ENCODE results near the gene DOCK11. TPM values are rescaled to one million over a fixed set of nuclear protein-coding genes. Genes with fewer than 3 reads are reported as not detected.

Gene DOCK11
- total RNA-seq, 6 experiments from 2014 or later = 1.1 to 4.4 (median 3.2) TPM

DNA sequence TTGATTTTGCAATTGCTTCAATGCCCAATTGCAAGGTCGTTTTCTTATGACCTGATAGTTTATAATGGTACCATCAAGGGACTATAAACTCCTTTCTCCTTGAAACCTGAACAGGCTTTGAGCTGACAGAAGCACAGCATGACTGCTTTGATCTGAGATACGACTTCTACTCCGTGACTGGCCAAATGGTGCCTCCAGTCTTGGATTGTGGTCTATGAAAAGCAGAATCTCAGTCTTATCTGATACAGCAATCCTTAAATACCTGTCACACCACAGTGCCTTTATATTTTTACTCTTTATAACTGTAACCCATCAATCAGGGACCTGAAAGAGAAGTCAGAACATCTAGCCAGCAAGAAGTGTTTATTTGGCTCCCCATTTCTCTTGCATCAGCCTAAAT lies 93.1 kb downstream of the DOCK11 start:
- DNase-seq = no peak
- WGBS (ENCODE audit: insufficient coverage, low coverage, low lambda C conversion rate, missing lambda C conversion rate) = 46% methylated on average over 3 of the region's 3 CpGs
- intact Hi-C loops (cut with DNase I) = no loop called here
- H3K27ac ChIP-seq = no peak overlapping the region
- no peaks in the 10 kb centered on the region for H3K4me1 ChIP-seq
- no peaks in the 10 kb centered on the region for H3K27me3 ChIP-seq
- no peaks in the 10 kb centered on the region for H3K36me3 ChIP-seq
- no peak for ATAC-seq
- no peak for TF ChIP-seq POLR2A (IDR thresholded peaks at IDR 0.05)
- no peak for TF ChIP-seq CTCF (IDR thresholded peaks at IDR 0.05)
- no peaks in the 10 kb centered on the region for H3K9me3 ChIP-seq
- no peak overlapping the region for H3K4me3 ChIP-seq

DNA sequence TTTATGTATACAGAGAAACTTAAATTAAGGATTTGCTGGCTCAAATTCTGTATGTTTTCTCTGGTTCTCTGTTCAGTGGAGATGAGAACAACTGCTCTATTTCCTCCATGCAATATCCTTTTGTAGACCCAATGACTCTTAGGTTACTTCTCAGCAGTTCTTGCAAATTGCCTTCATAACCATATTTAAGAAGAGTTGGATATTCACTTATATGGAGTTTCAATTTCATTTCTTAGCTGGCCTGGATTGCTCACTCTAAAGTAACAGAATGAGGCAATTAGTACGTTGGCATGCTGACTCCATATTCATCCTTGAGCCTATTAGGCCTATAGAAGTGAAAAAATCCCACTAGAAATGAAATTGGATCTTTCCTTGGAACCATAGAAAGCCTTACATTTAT lies 93.6 kb downstream of the DOCK11 start:
- Histone ChIP-seq H3K36me3 (no peaks in the 10 kb centered on the region), H3K27ac (no peak overlapping the region), H3K27me3 (no peaks in the 10 kb centered on the region), H3K4me3 (no peak overlapping the region), H3K9me3 (no peaks in the 10 kb centered on the region), H3K4me1 (no peaks in the 10 kb centered on the region)
- intact Hi-C loops (cut with DNase I) = no loop called here
- ATAC-seq = no peak
- TF ChIP-seq POLR2A (IDR thresholded peaks at IDR 0.05) = no peak
- TF ChIP-seq CTCF (IDR thresholded peaks at IDR 0.05) = no peak
- no peak for DNase-seq
- 69% methylated on average over 1 of the region's 1 CpG for WGBS (ENCODE audit: insufficient coverage, low coverage, low lambda C conversion rate, missing lambda C conversion rate)

- intact Hi-C loops (cut with DNase I) = loop anchor here in 1 of 2 donors (10.0 kb wide), 1 partner anchor 269 kb away; no protein-coding TSS in a partner anchor
These were observed 97.8 kb downstream of the DOCK11 start for GRCh38 chrX:118593407-118593806.

DNA sequence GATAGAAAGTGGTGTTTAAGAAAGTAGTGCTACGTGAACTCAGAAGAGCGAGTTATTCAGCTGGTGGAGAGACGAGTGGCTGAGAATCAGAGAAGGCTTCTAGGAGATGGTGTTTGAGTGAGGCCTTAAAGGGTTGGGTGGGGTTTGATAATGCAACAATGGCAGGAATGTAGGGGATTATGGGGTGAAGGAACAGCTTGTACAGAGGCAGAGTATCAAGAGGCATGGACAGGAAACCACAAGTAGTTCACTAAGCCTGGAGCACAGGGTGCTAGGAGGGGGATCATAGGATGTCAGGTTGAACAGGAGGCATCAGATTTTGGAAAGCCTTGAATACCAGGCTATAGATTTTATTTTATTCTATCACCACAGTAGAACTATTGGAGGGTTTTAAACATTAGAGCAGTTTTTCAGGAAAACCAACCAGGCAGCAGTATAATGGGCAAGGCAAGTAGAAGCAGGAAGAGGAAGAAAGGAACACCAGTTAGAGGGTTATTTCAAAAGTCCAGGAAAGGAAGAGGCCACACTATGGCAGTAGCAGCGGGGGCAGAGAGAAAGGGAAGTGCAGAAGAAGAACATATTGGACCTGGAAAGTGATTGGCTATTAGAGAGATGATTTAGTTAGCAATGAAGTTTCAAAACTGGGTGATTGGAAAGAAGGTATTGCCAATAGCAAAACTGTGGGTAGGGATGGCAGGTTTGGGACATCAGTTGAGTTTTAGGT lies 99.2 kb downstream of the DOCK11 start:
- H3K4me1 ChIP-seq = no peaks in the 10 kb centered on the region
- DNase-seq = no peak
- no peak overlapping the region for H3K4me3 ChIP-seq
- no peak overlapping the region for H3K27ac ChIP-seq
- 50% methylated on average over 4 of the region's 4 CpGs for WGBS (ENCODE audit: insufficient coverage, low coverage, low lambda C conversion rate, missing lambda C conversion rate)
- intact Hi-C loops (cut with DNase I) = loop anchor here in 1 of 2 donors (10.0 kb wide), 1 partner anchor 270 kb away; no protein-coding TSS in a partner anchor
- ATAC-seq = peak in 2 of 4 donors; percentile 31 to 51
- no peaks in the 10 kb centered on the region for H3K36me3 ChIP-seq
- no peaks in the 10 kb centered on the region for H3K9me3 ChIP-seq
- TF ChIP-seq CTCF (IDR thresholded peaks at IDR 0.05) (no peak), POLR2A (IDR thresholded peaks at IDR 0.05) (no peak)
- no peaks in the 10 kb centered on the region for H3K27me3 ChIP-seq

More at GRCh38 chrX:118593407-118593806, 97.8 kb downstream of the DOCK11 start:
- H3K9me3 ChIP-seq = no peaks in the 10 kb centered on the region
- no peaks in the 10 kb centered on the region for H3K27me3 ChIP-seq
- DNase-seq (no peak), ATAC-seq (no peak)
- no peaks in the 10 kb centered on the region for H3K4me1 ChIP-seq
- no peak overlapping the region for H3K27ac ChIP-seq
- TF ChIP-seq POLR2A (IDR thresholded peaks at IDR 0.05) (no peak), CTCF (IDR thresholded peaks at IDR 0.05) (no peak)
- 25% methylated on average over 2 of the region's 3 CpGs for WGBS (ENCODE audit: insufficient coverage, low coverage, low lambda C conversion rate, missing lambda C conversion rate)
- H3K36me3 ChIP-seq = no peaks in the 10 kb centered on the region
- no peak overlapping the region for H3K4me3 ChIP-seq
